Panc1 (cell line): ENCODE results near the gene SUMF1. TPM values are rescaled to one million over a fixed set of nuclear protein-coding genes. Genes with fewer than 3 reads are reported as not detected.

Experiments used
- ATAC-seq: fragments of 200-7000 bp; cut with Tn5 transposase; 2 replicates; pipeline ENCODE4 v1.9.1; 2020; ENCODE audit warnings: mild to moderate bottlenecking, moderate library complexity
- BruUV-seq: library from RNA; stranded (reverse); fragments of 400-500 nt; replicated peaks from 2 replicates; lab custom pipeline; 2021; lab: Mats Ljungman, UMichigan
- CTCF ChIA-PET: fragments of 300-600 bp; sonication (Branson Sonifier 250); formaldehyde crosslinking; loops from one replicate; lab custom pipeline; 2022; ENCODE audit warnings: antibody characterized with exemption; lab: Charles Lee
- POLR2A ChIA-PET: fragments of 300-600 bp; sonication (Branson Sonifier 250); formaldehyde crosslinking; loops from one replicate; lab custom pipeline; 2022; ENCODE audit warnings: antibody characterized with exemption; lab: Charles Lee
- DNase-seq: peaks from one replicate; pipeline ENCODE4 v3.0.0-alpha.2; 2010; ENCODE audit warnings: low read depth, low spot score
- H3K27ac ChIP-seq: 2 replicates; pipeline ENCODE4 v1.5.1; 2011; ENCODE audit warnings: mild to moderate bottlenecking, low read length, inconsistent platforms
- H3K27me3 ChIP-seq: fragments of 200-500 bp; sonication (Bioruptor generic); 2 replicates; pipeline ENCODE4 v1.6.0; 2014; ENCODE audit warnings: low read length, inconsistent platforms; ENCODE audit not compliant: control insufficient read depth, insufficient read depth
- H3K36me3 ChIP-seq: fragments of 200-500 bp; sonication (Bioruptor generic); 2 replicates; pipeline ENCODE4 v1.5.1; 2014; ENCODE audit warnings: inconsistent platforms, mild to moderate bottlenecking, low read length, moderate library complexity; ENCODE audit not compliant: control insufficient read depth, insufficient read depth
- H3K4me1 ChIP-seq: 2 replicates; pipeline ENCODE4 v1.5.1; 2011; ENCODE audit warnings: inconsistent platforms, mild to moderate bottlenecking, low read length, moderate library complexity; ENCODE audit not compliant: control insufficient read depth, insufficient read depth
- H3K4me3 ChIP-seq, 2 experiments: 2 replicates each; pipeline ENCODE4 v1.5.1; 2011 to 2012; ENCODE audit warnings: low read depth in 2 of 2, low read length in 2 of 2, mild to moderate bottlenecking in 2 of 2, inconsistent platforms in 1 of 2, moderate library complexity in 1 of 2
- H3K9me3 ChIP-seq: fragments of 200-500 bp; sonication (Bioruptor generic); 2 replicates; pipeline ENCODE4 v1.5.1; 2014; ENCODE audit warnings: low read depth, mild to moderate bottlenecking, inconsistent platforms, low read length, moderate library complexity; ENCODE audit not compliant: control insufficient read depth, insufficient read depth
- CTCF ChIP-seq: fragments of 450-650 bp; IDR thresholded peaks from 2 replicates; pipeline ENCODE4 v1.5.1; 2017; ENCODE audit warnings: mild to moderate bottlenecking
- POLR2AphosphoS5 ChIP-seq: IDR thresholded peaks from 2 replicates; pipeline ENCODE4 v1.6.1; 2012; ENCODE audit warnings: mild to moderate bottlenecking, low read depth, low read length, moderate library complexity
- REST ChIP-seq, 2 experiments: IDR thresholded peaks; 2 replicates each; pipeline ENCODE4 v1.6.1; 2011 to 2012; ENCODE audit warnings: low read depth in 2 of 2, control low read depth in 1 of 2, low read length in 1 of 2, mild to moderate bottlenecking in 1 of 2, moderate library complexity in 1 of 2; ENCODE audit not compliant: insufficient read depth in 1 of 2
- SIN3A ChIP-seq: IDR thresholded peaks from 2 replicates; pipeline ENCODE4 v1.6.1; 2012; ENCODE audit warnings: low read depth, mild to moderate bottlenecking, low read length, moderate library complexity, borderline replicate concordance; ENCODE audit not compliant: insufficient read depth
- TCF7L2 ChIP-seq: IDR thresholded peaks from 2 replicates; pipeline ENCODE4 v1.6.1; 2011; ENCODE audit warnings: mild to moderate bottlenecking, low read depth, low read length, inconsistent platforms
- in situ Hi-C: cut with HindIII; loops from 2 replicates; pipeline ENCODE4 v1.10.0; 2016; ENCODE audit warnings: low sequenced_read_pairs, low pct_unique_long_range_greater_than_20kb
- intact Hi-C: fragments of 100-400 bp; cut with micrococcal nuclease; formaldehyde crosslinking; loops from one replicate; pipeline ENCODE4 v1.10.0; 2022; ENCODE audit not compliant: unreplicated experiment
- total RNA-seq: library from RNA; stranded (reverse); gene quantifications from one replicate; pipeline ENCODE4 v1.2.1, GENCODE V29; 2021; ENCODE audit not compliant: unreplicated experiment

The SUMF1 gene
- total RNA-seq, 1 experiment from 2014 or later: 15.5 TPM

GRCh38 chr3:4387210-4388204, 79.6 kb downstream of the SUMF1 start:
- DNase-seq (no peak), ATAC-seq (no peak)
- in situ Hi-C loops (no loop called here), intact Hi-C loops (no loop called here)
- H3K4me1 ChIP-seq: no peaks in the 10 kb centered on the region
- no peak overlapping the region for H3K4me3 ChIP-seq
- no TSS peak for BruUV-seq
- no peaks in the 10 kb centered on the region for H3K27me3 ChIP-seq
- H3K27ac ChIP-seq: no peak overlapping the region
- H3K36me3 ChIP-seq: no peaks in the 10 kb centered on the region
- POLR2A ChIA-PET: no interaction called here
- no peaks in the 10 kb centered on the region for H3K9me3 ChIP-seq
- CTCF ChIA-PET: no interaction called here
- TF ChIP-seq TCF7L2: no peak
- TF ChIP-seq POLR2AphosphoS5: no peak
- no peak for TF ChIP-seq CTCF
- TF ChIP-seq REST (IDR thresholded peaks at IDR 0.05; ENCODE audit: insufficient read depth in 1 of 2, low read depth in 2 of 2, low read length in 1 of 2): no peak
- no peak for TF ChIP-seq SIN3A

DNA sequence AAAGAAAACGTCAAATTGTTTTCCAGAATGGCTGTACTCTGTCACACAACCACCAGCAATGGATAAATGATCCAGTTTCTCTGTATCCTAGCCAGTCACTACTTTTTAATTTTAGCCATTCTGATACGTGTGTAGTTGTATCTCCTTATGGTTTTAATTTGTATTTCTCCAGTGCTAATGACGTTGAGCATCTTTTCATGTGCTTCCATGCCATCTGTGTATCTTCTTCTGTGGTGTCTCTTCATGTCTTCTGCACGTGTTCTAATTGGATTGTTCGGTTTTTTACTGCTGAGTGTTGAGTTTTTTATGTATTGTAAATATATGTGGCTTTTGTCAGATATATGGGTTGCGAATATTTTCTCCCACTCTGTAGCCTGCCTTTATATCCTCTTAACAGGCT, 81.9 kb downstream of the SUMF1 start:
- TF ChIP-seq POLR2AphosphoS5: no peak
- no peak for TF ChIP-seq TCF7L2
- TF ChIP-seq SIN3A: no peak
- no peak for TF ChIP-seq REST (IDR thresholded peaks at IDR 0.05; ENCODE audit: insufficient read depth in 1 of 2, low read depth in 2 of 2, low read length in 1 of 2)
- no peak for TF ChIP-seq CTCF
- no peaks in the 10 kb centered on the region for H3K4me1 ChIP-seq
- ChIA-PET CTCF (no interaction called here), POLR2A (no interaction called here)
- DNase-seq (no peak), ATAC-seq (no peak)
- no peak overlapping the region for H3K4me3 ChIP-seq
- H3K27me3 ChIP-seq: no peaks in the 10 kb centered on the region
- no peak overlapping the region for H3K27ac ChIP-seq
- no peaks in the 10 kb centered on the region for H3K9me3 ChIP-seq
- no TSS peak for BruUV-seq
- in situ Hi-C loops: no loop called here
- no peaks in the 10 kb centered on the region for H3K36me3 ChIP-seq
- intact Hi-C loops: no loop called here
